Astrocyte (in vitro differentiated cells and primary cell): ENCODE data around the gene TM9SF4.

ENCODE experiments used
- CTCF ChIP-seq: IDR thresholded peaks from 2 replicates; pipeline ENCODE4 v1.5.1; 2011; ENCODE audit warnings: low read depth, mild to moderate bottlenecking, inconsistent platforms, low read length, moderate library complexity; ENCODE audit not compliant: insufficient read depth
- EZH2 ChIP-seq: IDR thresholded peaks from 2 replicates; pipeline ENCODE4 v1.6.1; 2012; ENCODE audit warnings: mild to moderate bottlenecking, low read length, inconsistent platforms; ENCODE audit not compliant: insufficient read depth

- TF ChIP-seq CTCF (no peak), EZH2 (no peak)
These were observed 2.2 kb downstream of the TM9SF4 start for GRCh38 chr20:32111753-32112152.
